GM18511 (cell line): ENCODE data around the gene KCNJ16.

Experiments
- ATAC-seq: cut with Tn5 transposase; IDR thresholded peaks from one replicate; pipeline ENCODE4 v1.9.1; 2021; ENCODE audit warnings: mild to moderate bottlenecking, moderate library complexity; ENCODE audit not compliant: unreplicated experiment

Gene KCNJ16

DNA sequence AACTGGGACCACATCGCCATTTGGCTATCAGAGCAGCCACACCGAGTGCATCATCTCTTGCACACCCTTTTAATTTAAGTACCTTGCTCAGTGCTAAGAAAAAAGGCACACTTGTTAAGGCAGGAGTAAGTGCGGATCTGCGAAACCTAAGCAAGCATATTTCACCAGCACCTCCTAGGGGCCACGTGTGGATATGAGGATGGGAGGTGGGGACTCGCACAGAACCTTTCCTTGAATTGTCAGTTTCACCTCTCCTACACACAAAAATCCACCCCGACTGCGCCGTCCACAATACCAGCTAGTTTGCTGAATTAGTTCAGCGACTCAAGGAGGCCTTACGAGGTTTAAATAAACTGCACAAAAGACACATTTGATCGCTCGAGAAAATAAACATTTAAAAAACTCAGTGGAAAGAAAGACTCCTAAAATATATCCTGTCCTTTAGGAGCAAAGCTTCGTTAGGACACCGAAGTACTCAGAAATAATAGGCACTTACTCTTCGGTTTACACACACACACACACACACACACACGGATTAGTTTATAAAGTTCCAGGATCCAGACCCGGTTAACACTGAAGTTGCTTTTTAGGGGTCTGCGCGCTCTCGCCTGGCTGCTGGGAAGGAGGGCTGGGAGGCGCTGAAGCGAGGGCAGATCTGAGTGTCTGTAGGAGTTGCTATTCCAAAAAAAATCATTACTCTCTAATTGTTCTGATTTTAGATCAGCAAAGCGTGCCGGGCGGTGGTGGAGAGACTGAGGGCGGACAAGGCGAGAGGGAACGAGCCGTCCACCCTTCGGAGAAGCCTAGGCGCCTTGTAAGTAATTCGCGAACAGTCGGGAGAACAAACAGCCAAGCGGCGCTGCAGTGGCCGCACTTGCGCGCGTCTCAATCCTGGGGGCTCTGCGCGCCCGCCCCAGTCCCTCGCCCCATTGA lies 93.3 kb downstream of the KCNJ16 start:
- ATAC-seq: peak; percentile 35

DNA sequence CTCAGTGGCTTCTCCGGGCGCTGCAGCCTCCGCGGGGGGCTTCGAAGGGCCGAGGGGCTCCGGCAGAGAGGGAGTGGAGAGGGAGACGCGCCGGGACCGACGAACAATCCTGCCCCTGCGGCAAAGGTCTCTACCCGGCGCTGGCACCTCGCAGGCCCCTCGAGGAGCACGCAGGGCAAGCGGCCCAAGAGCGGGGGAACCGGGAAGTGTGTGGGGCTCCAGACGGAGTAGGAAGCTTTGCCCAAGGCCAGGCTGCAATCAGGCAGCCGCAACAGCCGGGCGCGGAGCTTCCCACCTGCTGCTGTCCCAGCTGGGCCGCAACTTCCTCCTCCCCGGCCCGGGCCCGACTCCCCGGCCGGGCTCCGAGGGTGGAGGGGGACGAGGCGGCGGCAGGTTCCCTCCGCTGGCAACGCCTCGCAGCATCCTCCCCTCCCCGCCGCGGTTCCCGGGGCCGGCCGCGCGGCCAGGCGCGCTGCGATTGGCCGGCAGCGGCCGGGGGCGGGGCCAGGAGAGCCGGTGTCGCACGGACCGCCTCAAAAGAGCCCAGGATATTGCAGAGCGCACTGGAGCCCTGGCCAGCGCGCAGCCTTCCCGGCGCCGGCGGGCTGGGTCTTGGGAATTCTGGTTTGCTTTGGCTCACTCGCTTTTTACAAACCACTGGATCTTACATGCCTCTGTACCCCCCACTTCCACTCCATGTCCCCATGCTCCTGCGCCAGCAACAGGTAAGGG lies 94.1 kb downstream of the KCNJ16 start, which contains the start of gene KCNJ2:
Gene KCNJ2, plus strand, starts transcription at position 556 of the 732 bp plus-strand sequence. CDS start 5,508 bp downstream, outside the sequence.
- ATAC-seq: peak; percentile 93

DNA sequence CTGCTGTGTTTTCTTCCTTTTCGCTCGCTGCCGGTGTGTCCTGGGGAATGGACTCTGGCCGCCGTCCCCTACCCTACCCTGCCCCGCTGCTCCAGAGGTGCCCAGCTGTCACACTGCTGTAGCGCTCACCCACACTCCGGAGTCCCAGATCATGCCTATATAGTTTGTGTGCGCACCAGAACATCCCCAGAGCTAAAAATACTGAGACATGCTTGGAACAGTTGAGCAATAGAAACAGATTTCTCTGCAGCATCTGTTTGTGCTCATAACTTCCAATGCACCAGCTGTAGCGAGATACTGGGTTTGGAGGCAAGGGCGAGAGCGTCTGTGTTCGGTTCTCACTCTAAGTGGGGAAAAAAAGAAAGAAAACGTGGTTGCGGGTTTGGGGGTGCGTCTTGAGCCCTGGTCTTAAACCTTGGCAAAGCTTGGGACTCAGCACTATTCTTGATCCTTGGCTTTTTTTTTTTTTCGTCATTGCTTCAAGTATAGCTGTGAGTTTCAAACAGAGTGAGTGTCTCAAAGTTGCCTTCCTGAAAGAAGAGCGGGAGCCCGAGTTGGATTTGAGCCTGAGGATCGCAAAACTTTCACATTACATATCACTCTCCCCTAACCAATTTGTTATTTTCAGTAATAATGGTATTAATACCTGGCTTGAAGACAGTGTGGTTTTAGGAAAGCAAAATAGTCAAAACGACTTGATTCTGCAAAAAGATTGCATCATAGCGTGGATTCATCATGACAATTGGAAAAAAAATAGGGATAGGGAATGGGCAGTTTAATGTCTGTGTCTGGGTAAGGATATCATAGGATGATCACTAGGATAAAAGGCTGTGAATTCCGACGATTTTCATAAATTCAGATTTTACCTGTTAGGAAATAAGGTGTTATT lies 94.9 kb downstream of the KCNJ16 start:
- no peak for ATAC-seq

DNA sequence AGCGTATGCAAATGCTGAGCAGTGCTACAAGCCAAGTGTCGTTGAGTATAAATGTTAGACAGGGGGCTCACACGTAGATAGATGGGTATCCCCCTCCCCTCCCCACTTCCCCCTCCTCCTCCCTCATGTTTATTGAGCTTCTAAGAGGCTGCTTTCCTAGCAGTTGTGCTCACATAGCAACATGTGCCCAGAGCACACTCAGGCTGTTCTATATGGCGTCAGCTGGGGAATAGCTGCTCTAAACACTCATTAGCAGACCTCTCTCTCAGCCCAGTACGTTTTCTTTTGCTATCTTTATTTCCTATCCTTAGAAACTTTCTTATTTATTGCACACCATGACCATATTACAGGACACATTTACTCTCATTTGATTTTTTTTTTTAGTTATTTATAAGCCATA lies 96.1 kb downstream of the KCNJ16 start:
- ATAC-seq: no peak

DNA sequence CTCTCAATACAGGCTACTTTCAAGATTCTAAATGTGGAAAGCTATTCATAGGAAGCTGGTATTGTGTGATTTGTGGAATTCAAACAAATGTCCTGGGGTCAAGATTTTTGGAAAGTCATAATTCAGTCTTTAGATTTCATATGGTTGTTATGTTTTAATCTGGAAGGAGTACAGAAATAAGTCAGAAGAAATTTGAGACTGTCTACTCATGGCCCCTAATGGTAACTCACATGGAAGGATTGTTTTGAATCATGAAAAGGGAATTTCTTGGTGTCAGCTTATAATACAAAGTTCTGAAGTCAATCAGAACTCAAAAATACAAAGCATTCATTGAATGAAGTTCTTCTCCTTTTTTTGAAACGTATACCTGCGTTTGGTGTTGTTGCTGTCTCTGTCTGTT lies 97.4 kb downstream of the KCNJ16 start:
- ATAC-seq: no peak

DNA sequence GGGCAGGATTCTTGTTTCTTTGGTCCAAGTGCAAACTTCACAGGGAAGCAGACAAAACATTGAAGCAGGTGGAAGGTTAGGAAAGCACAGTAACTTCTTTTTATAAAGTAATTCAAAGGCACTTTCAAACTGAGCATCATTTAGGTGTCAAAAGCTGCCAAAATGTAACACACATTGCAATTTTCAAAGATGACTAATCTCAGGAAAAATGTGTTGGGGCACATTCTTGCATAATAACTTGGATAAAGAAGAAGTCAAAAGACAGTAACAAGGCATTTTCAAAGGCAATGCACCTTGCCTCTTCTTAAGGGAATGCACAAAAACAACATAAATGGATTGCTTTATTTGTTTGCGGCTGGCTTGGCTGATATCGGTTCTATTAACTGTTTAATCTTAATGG lies 97.9 kb downstream of the KCNJ16 start:
- ATAC-seq: no peak

DNA sequence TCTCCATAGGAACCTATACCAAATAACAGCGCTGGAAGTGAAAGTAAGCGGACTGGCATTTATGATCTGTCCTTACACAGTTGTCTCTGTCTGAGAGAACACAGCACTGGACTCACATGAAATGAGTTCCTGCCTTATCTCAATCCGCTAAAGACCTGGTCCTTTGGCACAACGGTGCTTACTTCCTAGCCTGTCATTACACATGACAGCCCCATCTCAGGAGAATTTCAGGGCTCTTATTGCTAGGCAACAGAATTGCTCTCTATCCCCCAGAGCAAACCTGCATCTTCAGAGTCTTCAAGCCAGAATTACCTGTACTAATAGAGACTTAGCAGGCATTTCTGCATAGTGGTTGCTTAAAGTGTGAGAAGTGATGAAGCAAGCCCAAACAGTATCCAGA lies 98.7 kb downstream of the KCNJ16 start:
- ATAC-seq: no peak

DNA sequence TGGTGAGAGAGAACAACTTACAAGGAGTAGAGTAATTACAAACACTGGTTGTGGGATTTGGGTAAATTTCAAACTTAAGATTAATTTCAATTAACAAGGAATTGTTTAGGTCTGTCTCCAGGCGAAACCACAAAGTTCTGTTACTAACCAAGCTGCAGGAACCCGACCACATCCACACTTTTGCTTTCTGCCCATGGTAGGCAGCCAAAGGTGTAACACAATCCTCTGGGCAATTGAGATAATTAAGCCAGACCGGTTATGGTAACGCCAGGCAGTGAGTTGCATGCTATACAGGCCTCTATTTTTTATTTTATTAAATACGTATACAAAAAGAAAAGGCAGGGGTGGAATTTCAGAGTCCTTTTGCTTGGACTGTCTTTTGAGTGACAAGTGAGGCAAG lies 106.4 kb downstream of the KCNJ16 start:
- ATAC-seq: no peak

DNA sequence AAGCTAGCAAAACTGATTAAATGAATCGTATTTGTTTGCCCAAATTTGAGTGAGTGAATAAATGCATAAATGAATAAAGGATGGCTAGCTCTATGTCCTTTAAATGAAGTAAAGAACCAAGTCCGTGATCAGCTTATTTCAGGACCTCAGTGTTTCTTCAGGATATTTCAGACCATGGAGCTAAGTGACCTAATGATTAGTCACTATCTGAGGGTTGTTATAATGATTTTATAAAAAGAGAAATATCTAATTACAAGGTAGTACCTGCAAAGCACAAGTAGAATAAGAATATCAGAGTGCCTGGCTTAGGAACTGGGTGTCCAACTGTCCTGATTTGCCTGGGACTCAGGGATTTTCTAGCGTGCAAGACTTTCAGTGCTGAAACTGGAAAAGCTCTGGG lies 106.8 kb downstream of the KCNJ16 start:
- ATAC-seq: no peak

DNA sequence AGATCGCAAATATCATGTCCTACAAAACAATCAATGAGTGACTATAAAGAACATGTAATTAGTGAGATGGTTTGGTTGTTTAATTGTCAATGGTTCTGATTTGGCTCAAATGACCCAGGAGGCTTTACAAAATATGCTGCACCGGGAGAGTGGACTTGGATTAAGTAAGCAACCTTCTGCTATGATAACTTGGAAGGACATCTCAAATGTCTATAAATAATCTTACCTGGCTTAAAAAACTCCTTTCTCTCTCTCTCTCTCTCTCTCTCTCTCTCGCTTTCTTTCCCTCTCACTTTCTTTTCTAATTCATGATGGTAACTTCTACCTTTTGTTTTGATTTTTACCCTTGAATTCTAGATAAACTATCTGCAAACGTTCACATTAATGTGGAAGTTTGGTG lies 108.5 kb downstream of the KCNJ16 start:
- no peak for ATAC-seq

DNA sequence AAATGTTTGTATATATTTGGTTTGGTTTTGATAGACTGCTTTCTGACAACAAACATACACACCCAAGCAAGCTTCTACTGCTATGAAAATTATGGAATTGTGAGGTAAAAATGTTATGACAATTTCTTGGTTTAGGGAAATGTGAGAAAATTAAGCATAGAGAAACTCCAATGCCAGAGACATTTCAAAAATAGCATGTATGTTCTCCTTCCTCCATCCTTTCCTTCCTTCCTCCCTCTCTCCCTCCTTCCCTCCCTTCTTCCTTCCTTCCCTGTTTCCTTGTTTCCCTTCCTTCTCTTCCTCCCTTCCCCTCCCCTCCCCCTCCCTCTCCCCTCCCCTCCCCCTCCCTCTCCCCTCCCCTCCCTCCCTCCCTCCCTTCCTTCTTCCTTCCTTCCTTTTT lies 109.2 kb downstream of the KCNJ16 start:
- ATAC-seq: no peak

DNA sequence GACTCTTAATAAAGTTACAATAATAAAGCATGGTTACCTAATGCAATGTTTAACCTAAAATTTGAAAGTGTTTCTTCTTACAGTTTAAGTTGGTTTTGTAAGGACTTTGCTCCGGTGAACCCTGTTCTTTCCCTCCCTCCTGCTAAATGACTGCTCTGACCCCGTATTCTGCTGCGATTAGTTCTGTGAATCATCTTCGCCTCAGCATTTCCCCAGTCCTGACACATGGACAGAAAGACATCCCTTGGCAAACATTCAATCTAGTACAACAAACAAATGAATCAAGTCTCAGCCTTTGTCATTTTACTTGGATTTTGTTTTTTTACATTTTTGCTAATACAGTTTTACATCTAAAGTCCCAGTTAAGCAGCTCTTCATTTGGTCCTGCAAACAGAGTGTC lies 109.7 kb downstream of the KCNJ16 start:
- ATAC-seq: no peak
